Measurements from ENCODE around the gene GPR158.

Gene GPR158

GRCh38 chr10:25562547-25562946 lies 387.7 kb downstream of the GPR158 start:
- in situ Hi-C loops (cut with MboI; ENCODE audit: low sequenced_read_pairs) = no loop called here

GRCh38 chr10:25564351-25564750 lies 389.6 kb downstream of the GPR158 start:
- in situ Hi-C loops (cut with MboI; ENCODE audit: low sequenced_read_pairs) = no loop called here

GRCh38 chr10:25565570-25565969 lies 390.8 kb downstream of the GPR158 start:
- in situ Hi-C loops (cut with MboI; ENCODE audit: low sequenced_read_pairs) = no loop called here

- in situ Hi-C loops (cut with MboI; ENCODE audit: low sequenced_read_pairs) = no loop called here
Observed at GRCh38 chr10:25573316-25573715, 398.5 kb downstream of the GPR158 start.

- in situ Hi-C loops (cut with MboI; ENCODE audit: low sequenced_read_pairs) = no loop called here
Observed at GRCh38 chr10:25575343-25575742, 400.5 kb downstream of the GPR158 start.

- in situ Hi-C loops (cut with MboI; ENCODE audit: low sequenced_read_pairs) = no loop called here
Observed at GRCh38 chr10:25578061-25578460, 403.3 kb downstream of the GPR158 start.

GRCh38 chr10:25582961-25583360 lies 408.2 kb downstream of the GPR158 start:
- in situ Hi-C loops (cut with MboI; ENCODE audit: low sequenced_read_pairs) = no loop called here

- in situ Hi-C loops (cut with MboI; ENCODE audit: low sequenced_read_pairs) = no loop called here
Observed at GRCh38 chr10:25600651-25601050, 425.9 kb downstream of the GPR158 start.

- in situ Hi-C loops (cut with MboI; ENCODE audit: low sequenced_read_pairs) = no loop called here
Observed at GRCh38 chr10:25604591-25604990, 429.8 kb downstream of the GPR158 start.

GRCh38 chr10:25614652-25615051 lies 439.9 kb downstream of the GPR158 start:
- in situ Hi-C loops (cut with MboI; ENCODE audit: low sequenced_read_pairs) = no loop called here

- in situ Hi-C loops (cut with MboI; ENCODE audit: low sequenced_read_pairs) = no loop called here
Observed at GRCh38 chr10:25615926-25616325, 441.1 kb downstream of the GPR158 start.

GRCh38 chr10:25616903-25617592 lies 442.2 kb downstream of the GPR158 start:
- in situ Hi-C loops (cut with MboI; ENCODE audit: low sequenced_read_pairs) = no loop called here

GRCh38 chr10:25627606-25628005 lies 452.8 kb downstream of the GPR158 start:
- in situ Hi-C loops (cut with MboI; ENCODE audit: low sequenced_read_pairs) = no loop called here

- in situ Hi-C loops (cut with MboI; ENCODE audit: low sequenced_read_pairs) = no loop called here
Observed at GRCh38 chr10:25629333-25629732, 454.5 kb downstream of the GPR158 start.

- in situ Hi-C loops (cut with MboI; ENCODE audit: low sequenced_read_pairs) = no loop called here
Observed at GRCh38 chr10:25631471-25631870, 456.7 kb downstream of the GPR158 start.

GRCh38 chr10:25632802-25633201 lies 458.0 kb downstream of the GPR158 start:
- in situ Hi-C loops (cut with MboI; ENCODE audit: low sequenced_read_pairs) = no loop called here

GRCh38 chr10:25633542-25633941 lies 458.7 kb downstream of the GPR158 start:
- in situ Hi-C loops (cut with MboI; ENCODE audit: low sequenced_read_pairs) = no loop called here

- in situ Hi-C loops (cut with MboI; ENCODE audit: low sequenced_read_pairs) = no loop called here
Observed at GRCh38 chr10:25639646-25640045, 464.8 kb downstream of the GPR158 start.

GRCh38 chr10:25641595-25641994 lies 466.8 kb downstream of the GPR158 start:
- in situ Hi-C loops (cut with MboI; ENCODE audit: low sequenced_read_pairs) = no loop called here

GRCh38 chr10:25642721-25643120 lies 467.9 kb downstream of the GPR158 start:
- in situ Hi-C loops (cut with MboI; ENCODE audit: low sequenced_read_pairs) = no loop called here

GRCh38 chr10:25646371-25646770 lies 471.6 kb downstream of the GPR158 start:
- in situ Hi-C loops (cut with MboI; ENCODE audit: low sequenced_read_pairs) = no loop called here

- in situ Hi-C loops (cut with MboI; ENCODE audit: low sequenced_read_pairs) = no loop called here
Observed at GRCh38 chr10:25651534-25651933, 476.7 kb downstream of the GPR158 start.

Data from HL-60/S4 treated with retinoic acid at 250 ng/mL for 4 days and 3 days (cell line).